Spinal cord (tissue), 10 donors: ENCODE data around the gene PGBD5. TPM values are rescaled to one million over a fixed set of nuclear protein-coding genes. Genes with fewer than 3 reads are reported as not detected.

Source experiments
- DNase-seq, 6 donors: peaks; one replicate each; pipeline versions ENCODE4 v3.0.0 to v3.0.0-alpha.2; 2013 to 2015; ENCODE audit warnings: low spot score in 6 of 6, low read depth in 4 of 6
- H3K27ac ChIP-seq: one replicate; pipeline ENCODE4 v1.5.1; 2013; ENCODE audit warnings: low read depth, low read length, control low read depth
- H3K27me3 ChIP-seq: one replicate; pipeline ENCODE4 v1.6.1; 2013; ENCODE audit warnings: low read length; ENCODE audit not compliant: control insufficient read depth, insufficient read depth
- H3K36me3 ChIP-seq: one replicate; pipeline ENCODE4 v1.6.1; 2013; ENCODE audit warnings: low read length; ENCODE audit not compliant: control insufficient read depth, insufficient read depth
- H3K4me1 ChIP-seq: one replicate; pipeline ENCODE4 v1.6.1; 2013; ENCODE audit warnings: low read length; ENCODE audit not compliant: control insufficient read depth, insufficient read depth
- H3K4me3 ChIP-seq: one replicate; pipeline ENCODE4 v1.5.1; 2013; ENCODE audit warnings: low read depth, low read length, control low read depth
- H3K9me3 ChIP-seq: one replicate; pipeline ENCODE4 v1.6.1; 2013; ENCODE audit warnings: low read length; ENCODE audit not compliant: control insufficient read depth, insufficient read depth
- WGBS: methylation state at CpG from one replicate; pipeline ENCODE4 v1.1.5; 2013; ENCODE audit warnings: missing lambda C conversion rate; ENCODE audit not compliant: insufficient coverage; 5-methylcytosine and 5-hydroxymethylcytosine counted together
- polyA plus RNA-seq, 2 donors: library from polyadenylated mRNA; unstranded; fragments of 120-200 nt; gene quantifications; one replicate each; pipeline ENCODE4 v1.2.1, GENCODE V29; 2013; ENCODE audit not compliant: insufficient read length in 2 of 2
- total RNA-seq, 2 donors: library from RNA; depleted of rRNA in 1 of 2; stranded (reverse); fragments of 120-200 nt in 1 of 2; fragments of >200 nt in 1 of 2; gene quantifications; one replicate each; pipeline versions ENCODE4 v1.2.3 to v1.2.4, GENCODE V29; 2013 to 2014
- donor health status: healthy.

Gene PGBD5
- total and polyA plus RNA-seq, 4 donors, result 4.3 to 22.6 (median 16.1) TPM

DNA sequence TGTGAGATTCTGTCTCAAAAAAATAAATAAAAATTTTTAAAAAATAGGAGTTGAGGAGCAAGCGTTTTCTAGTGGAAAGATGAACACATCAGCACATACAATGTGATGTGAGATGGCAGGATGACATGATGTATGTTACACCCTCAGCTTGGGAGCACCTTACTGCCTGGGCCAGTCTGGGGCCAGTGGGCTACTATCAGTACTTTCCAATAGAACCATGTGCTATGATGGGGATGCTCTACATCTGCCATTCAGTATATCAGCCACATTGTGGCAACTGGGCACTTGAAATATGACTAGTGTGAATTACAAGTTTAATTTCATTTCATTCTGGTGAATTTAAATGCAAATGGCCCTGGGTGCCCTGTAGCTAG is 156.0 kb downstream of the PGBD5 start:
- no peaks in the 10 kb centered on the region for H3K27me3 ChIP-seq
- H3K4me1 ChIP-seq, result peaks cover 15% of the 10 kb centered on the region
- peaks cover 31% of the 10 kb centered on the region for H3K36me3 ChIP-seq
- H3K27ac ChIP-seq, result no peak overlapping the region
- H3K9me3 ChIP-seq, result no peaks in the 10 kb centered on the region
- no CpG with 5 or more reads among the region's 1 CpG for whole genome bisulfite sequencing
- no peak for DNase-seq
- H3K4me3 ChIP-seq, result no peak overlapping the region

DNA sequence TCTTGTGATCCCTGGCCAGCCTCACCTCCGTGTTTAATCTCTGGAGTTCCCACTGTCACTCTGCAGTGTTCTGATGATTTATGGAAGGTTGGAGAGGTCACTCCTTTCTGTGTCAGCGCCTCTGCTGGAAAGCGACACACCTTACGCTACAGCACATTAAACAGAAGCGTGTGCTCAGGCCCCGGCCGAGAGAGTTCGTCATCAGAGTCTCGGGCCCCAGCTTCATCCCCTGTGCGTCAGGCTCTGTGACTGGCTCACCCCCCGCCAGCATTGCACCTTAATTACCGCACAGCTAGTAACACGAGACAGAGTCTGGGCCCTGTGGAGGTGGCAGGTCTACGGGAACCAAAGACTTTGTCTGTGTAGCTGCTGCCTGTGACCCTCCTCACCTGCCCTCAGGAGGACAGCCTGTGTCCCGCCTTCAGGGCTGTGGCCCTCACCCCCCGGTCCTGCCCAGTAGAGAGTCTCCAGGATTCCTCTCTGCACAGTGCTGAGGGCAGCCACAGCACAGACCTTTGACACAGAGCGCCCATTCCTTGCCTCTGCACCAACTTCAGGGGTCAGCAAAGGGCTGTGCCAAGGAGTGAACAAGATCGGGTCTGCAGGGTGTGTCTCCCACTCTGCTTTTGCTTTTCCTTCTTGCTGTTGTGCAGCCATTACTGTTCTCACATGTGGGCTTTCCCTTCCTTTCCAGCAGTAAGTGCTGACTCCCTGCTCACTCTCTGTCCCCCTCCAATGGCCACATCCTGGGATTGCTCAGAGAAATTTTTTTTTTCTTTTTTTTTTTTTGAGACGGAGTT is 157.6 kb downstream of the PGBD5 start:
- WGBS, result 79% methylated on average over 17 of the region's 19 CpGs
- Histone ChIP-seq H3K4me3 (no peak overlapping the region), H3K27ac (no peak overlapping the region), H3K27me3 (no peaks in the 10 kb centered on the region), H3K4me1 (peaks cover 18% of the 10 kb centered on the region), H3K36me3 (peaks cover 41% of the 10 kb centered on the region), H3K9me3 (no peaks in the 10 kb centered on the region)
- peak in 2 of 6 donors; percentile 81 to 88 for DNase-seq

DNA sequence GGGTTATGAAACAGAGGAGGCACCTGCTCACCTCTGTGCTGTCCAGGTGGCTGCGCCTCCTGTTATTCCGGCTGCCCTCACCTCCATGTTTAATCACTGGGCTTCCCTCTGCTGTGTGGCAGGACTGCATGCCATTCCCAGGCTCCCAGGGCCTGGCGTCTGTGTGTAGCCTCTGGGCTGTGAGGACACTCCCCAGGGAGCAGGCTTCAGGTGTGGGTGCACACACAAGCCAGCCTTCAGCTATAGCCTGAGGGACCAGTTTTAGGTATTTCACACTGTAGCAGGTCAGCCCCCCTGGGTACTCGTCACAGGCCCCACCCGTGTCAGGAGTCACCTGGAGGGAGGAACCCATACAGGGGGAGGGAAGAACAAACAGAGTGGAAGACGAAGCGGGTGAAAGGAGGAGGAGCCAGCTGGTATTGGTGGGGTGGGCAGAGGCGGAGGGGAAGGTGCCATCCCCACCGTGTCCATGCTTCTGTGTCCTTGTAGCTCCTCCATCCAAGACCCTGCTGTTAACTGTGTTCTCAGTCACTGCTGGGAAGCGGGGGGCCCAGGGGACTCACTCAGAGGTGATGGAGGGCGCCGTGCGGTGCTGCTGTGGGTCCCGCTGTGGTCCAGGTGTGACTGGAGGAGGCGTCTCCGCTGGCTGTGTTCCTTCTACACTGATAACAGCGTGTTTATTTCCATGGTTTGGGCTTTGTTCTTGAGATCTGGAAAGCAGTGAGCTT is 158.6 kb downstream of the PGBD5 start:
- H3K9me3 ChIP-seq, result no peaks in the 10 kb centered on the region
- H3K36me3 ChIP-seq, result peaks cover 49% of the 10 kb centered on the region

DNA sequence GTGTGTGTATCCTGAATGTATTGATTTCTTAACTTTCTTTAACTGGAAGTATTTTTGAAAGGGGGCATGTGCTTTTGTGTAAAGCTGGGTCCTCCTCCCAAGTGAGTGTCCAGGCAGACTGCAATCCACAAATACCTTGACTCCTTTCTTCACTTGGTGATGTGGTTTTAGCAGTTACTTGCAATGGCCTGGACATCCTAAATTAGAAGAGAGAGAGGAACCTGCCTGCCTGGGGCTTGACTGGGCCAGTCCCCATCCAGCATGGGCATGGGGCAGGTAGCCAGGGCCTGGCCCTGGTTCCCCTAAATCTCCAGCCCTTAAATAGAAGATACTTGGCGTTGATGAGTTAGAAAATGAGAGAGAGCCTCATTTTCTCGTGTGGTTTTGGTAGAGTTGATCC is 159.7 kb downstream of the PGBD5 start:
- Histone ChIP-seq H3K36me3 (peaks cover 56% of the 10 kb centered on the region), H3K27me3 (no peaks in the 10 kb centered on the region), H3K4me3 (no peak overlapping the region), H3K27ac (no peak overlapping the region), H3K4me1 (peaks cover 18% of the 10 kb centered on the region), H3K9me3 (no peaks in the 10 kb centered on the region)
- DNase-seq, result no peak
- WGBS, result 67% methylated on average over 1 of the region's 2 CpGs

More for the DNA sequence above, 158.6 kb downstream of the PGBD5 start:
- H3K4me3 ChIP-seq, result no peak overlapping the region
- WGBS, result 86% methylated on average over 15 of the region's 17 CpGs
- no peak for DNase-seq
- H3K27ac ChIP-seq, result no peak overlapping the region
- H3K27me3 ChIP-seq, result no peaks in the 10 kb centered on the region
- H3K4me1 ChIP-seq, result peaks cover 18% of the 10 kb centered on the region

DNA sequence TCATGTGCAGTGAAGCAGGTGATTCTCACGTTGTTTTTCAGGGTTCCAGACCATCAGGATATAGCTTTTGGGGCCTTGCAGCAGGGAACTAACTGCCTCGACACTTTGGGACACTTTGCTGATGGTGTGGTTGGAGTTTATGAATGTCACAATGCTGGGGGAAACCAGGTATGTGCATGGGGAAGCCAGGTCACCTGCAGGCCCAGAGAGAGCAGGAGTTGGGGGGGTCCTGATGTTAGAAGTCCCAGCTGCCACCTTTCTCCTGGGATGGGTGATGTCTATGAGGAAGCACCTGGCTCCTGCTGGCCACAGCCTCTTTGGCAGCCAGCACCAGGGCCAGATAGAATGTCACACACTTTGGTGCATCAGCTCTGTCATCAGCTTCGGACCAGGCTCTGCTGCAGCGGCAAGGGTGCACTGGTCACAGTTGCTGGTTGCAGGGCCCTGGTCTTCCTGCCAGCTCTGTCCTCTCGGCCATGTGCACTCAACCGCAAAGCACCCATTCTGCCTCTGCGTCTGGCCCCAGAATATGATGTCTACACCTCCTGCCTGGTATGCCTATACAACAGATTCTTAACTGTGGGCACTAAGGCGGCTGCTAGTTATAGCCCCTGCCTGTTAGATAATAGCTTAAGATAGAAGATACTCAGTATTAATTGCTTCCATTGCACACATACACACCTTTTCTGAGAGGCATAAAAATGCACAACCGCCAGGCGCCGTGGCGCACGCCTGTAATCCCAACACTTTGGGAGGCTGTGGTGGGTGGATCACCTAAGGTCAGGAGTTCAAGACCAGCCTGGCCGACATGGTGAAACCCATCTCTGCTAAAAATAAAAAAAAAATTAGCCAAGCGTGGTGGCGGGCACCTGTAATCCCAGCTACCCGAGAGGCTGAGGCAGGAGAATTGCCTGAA is 160.7 kb downstream of the PGBD5 start:
- Histone ChIP-seq H3K4me3 (no peak overlapping the region), H3K27me3 (no peaks in the 10 kb centered on the region), H3K9me3 (no peaks in the 10 kb centered on the region), H3K36me3 (peaks cover 56% of the 10 kb centered on the region), H3K4me1 (peaks cover 11% of the 10 kb centered on the region), H3K27ac (no peak overlapping the region)
- 96% methylated on average over 8 of the region's 17 CpGs for WGBS
- no peak for DNase-seq

Other genes starting within 250 kb of the PGBD5 start
- 10 to 100 TPM; 30.4 to 30.8 TPM for gene COG2, start 216.1 kb upstream of the PGBD5 start, total RNA-seq
- 10 to 100 TPM; 24.2 to 27.5 TPM for gene COG2, start 216.1 kb upstream of the PGBD5 start, polyA plus RNA-seq